GM18951 (cell line): ENCODE data around the gene SERPINA3.

Experiments used
- POLR2A ChIP-seq: IDR thresholded peaks from 4 replicates; pipeline ENCODE4 v1.6.1; 2011; ENCODE audit warnings: mild to moderate bottlenecking; ENCODE audit not compliant: insufficient read length, insufficient read depth; ENCODE audit errors: extremely low read depth
- in situ Hi-C: fragments of 300-500 bp; cut with MboI; formaldehyde crosslinking; loops from one replicate; pipeline ENCODE4 v1.12.0; 2022; ENCODE audit warnings: low sequenced_read_pairs, mixed read lengths, inconsistent platforms; ENCODE audit not compliant: unreplicated experiment

The SERPINA3 gene

GRCh38 chr14:94612174-94612573 lies at the start of gene SERPINA3:
Gene SERPINA3, plus strand, starts transcription at chr14:94612391. Its CDS starts 2,051 bp downstream, at chr14:94614442.
- no peak for TF ChIP-seq POLR2A
- in situ Hi-C loops = no loop called here

DNA sequence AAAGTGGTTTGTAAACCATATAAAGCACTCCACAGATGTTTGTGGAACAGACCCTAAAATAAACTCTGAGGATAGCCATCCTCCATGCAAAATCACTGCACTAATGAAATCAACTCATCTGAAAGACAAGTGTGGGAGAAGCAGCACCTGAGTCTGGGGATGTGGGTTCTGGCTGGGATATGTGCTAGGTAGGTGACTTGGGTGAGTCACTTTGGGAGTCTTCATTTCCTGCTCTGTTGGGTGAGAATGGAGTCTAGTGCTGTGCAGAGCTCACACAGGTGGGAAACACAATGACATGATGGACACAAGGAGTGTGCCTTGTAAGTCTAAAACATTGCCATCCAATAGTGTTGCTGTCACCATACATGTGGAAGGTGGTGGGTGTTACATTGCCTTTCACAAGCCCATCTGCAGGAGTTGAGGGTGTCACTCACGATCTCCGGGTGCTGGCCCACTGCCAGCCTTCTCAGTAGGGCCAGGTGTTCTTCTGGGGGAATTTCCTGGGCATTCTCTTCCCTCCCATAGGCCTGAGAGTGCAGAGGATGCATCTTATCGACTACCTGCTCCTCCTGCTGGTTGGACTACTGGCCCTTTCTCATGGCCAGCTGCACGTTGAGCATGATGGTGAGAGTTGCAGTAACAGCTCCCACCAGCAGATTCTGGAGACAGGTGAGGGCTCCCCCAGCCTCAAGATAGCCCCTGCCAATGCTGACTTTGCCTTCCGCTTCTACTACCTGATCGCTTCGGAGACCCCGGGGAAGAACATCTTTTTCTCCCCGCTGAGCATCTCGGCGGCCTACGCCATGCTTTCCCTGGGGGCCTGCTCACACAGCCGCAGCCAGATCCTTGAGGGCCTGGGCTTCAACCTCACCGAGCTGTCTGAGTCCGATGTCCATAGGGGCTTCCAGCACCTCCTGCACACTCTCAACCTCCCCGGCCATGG lies 49.0 kb upstream of the SERPINA3 start:
- TF ChIP-seq POLR2A = no peak
- in situ Hi-C loops = no loop called here

GRCh38 chr14:94564381-94564780 lies 47.8 kb upstream of the SERPINA3 start:
- TF ChIP-seq POLR2A = no peak

DNA sequence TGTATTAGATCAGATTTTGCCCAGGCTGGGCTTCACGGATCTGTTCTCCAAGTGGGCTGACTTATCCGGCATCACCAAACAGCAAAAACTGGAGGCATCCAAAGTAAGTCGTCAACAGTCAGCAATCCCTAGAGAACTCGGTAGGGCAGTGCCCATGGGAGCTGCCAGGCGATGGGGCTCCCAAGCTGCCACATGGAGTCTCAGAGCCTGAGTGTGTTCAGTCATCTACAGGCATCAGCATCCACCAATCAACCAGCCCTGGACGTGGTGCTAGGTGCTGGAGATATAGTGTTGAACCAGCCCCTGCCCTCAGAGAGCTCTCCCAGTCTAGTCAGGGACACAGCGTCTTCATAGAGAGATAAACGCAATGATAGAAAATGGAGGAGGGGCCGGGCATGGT lies 44.0 kb upstream of the SERPINA3 start:
- TF ChIP-seq POLR2A = no peak
- in situ Hi-C loops = no loop called here

More at GRCh38 chr14:94564381-94564780, 47.8 kb upstream of the SERPINA3 start:
- in situ Hi-C loops = no loop called here

GRCh38 chr14:94569381-94570001 lies 42.7 kb upstream of the SERPINA3 start:
- no peak for TF ChIP-seq POLR2A
- in situ Hi-C loops = no loop called here

DNA sequence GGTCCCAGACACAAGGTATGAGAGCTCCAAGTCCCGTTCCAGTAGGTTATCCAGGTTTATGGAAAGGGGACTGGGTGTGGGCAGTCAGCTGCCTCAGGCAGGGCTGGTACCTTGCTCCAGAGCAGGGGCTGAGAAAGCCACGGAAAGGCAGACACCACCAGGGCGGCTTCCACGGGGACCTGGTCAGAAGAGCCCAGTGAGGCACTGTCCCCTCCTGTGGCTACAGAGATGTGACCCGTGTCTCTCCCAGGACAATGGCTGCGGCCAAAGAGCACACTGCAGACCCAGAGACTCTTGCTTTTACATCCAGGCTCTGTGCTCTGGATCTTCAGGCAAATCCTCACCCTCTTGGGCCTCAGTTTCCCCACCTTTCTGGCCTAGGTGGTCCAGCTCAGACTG lies 42.2 kb upstream of the SERPINA3 start:
- in situ Hi-C loops = no loop called here
- TF ChIP-seq POLR2A = no peak

GRCh38 chr14:94570440-94570839 lies 41.8 kb upstream of the SERPINA3 start:
- in situ Hi-C loops = no loop called here
- TF ChIP-seq POLR2A = no peak

DNA sequence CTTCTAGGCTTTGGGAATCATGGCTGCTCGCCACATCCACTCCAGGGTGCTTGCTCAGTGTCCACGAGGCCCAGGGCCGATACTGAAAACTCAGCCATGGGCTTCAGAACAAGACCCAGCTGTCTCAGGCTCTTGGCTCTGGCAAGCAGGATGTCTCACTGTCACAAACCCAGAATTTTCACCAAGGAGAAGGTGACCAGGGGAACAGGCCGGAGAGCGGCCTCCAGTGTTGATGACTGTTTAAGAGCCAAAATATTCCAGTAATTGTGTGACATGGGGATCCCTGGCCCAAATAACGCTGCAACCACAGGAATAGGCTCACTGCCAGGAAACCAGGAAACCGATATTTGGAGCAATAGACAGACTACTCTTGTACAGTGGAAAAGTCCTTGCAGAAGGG lies 40.8 kb upstream of the SERPINA3 start:
- TF ChIP-seq POLR2A = no peak
- in situ Hi-C loops = no loop called here

- in situ Hi-C loops = no loop called here
- no peak for TF ChIP-seq POLR2A
Observed at GRCh38 chr14:94571950-94572349, 40.2 kb upstream of the SERPINA3 start.

DNA sequence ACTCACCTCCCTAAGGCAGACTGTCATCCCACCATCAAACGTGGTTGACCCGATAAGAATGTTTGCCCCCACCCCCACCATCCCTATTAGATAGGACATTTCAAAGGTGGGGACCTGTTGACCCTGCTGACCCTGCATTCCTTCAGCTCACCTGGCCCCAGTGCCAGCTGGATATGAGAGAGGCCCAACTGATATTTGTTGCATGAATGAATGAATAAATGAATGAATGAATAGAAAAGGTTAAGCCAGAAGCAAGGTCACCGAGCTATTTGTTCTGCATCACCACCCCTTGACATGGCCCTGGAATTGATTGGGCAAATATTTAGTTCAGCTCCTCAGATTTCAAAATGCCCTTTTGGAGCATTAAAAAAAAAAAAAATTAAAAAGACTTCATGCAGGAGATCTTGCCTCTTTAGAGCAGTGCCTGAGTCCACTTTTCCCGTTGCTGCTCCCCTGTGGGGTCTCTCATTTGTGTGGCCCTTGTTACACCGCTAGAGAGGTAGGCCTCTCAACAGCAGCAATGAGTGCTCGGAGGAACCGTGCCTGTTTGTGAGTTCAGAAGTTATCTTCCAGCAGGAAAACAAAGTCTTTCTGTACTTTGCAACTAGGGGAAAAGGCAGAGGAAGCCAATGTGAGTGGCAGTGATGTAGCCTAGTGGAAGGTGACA lies 39.4 kb upstream of the SERPINA3 start:
- in situ Hi-C loops = no loop called here
- no peak for TF ChIP-seq POLR2A

GRCh38 chr14:94573475-94574277 lies 38.5 kb upstream of the SERPINA3 start:
- TF ChIP-seq POLR2A = no peak
- in situ Hi-C loops = no loop called here

GRCh38 chr14:94574336-94574735 lies 37.9 kb upstream of the SERPINA3 start:
- no peak for TF ChIP-seq POLR2A
- in situ Hi-C loops = no loop called here
